ENCODE results near the gene MTMR4.
A peak's percentile ranks its signal among the peaks of the same experiment; 100 is the strongest.
"Not testable (repeated sequence)": the region's sequence is repeated elsewhere in the genome, so short reads cannot be mapped to it uniquely, and the experiment has no call there.

The MTMR4 gene

GRCh38 chr17:58491510-58492045 lies 22.9 kb downstream of the MTMR4 start:
- no peak for DNase-seq

GRCh38 chr17:58488428-58488890 lies 26.0 kb downstream of the MTMR4 start:
- DNase-seq = no peak

- DNase-seq = peak; percentile 80 to 83
Observed at GRCh38 chr17:58487589-58488427, 26.6 kb downstream of the MTMR4 start, which contains the start of gene HSF5. TSS of gene HSF5 (minus strand) at chr17:58488408. CDS start at chr17:58488274, 134 bp downstream.

GRCh38 chr17:58484600-58484999 lies 29.8 kb downstream of the MTMR4 start:
- DNase-seq = no peak

- DNase-seq = not testable (repeated sequence)
Observed at GRCh38 chr17:58481798-58482197, 32.6 kb downstream of the MTMR4 start.

GRCh38 chr17:58480090-58480489 lies 34.3 kb downstream of the MTMR4 start:
- DNase-seq = no peak

GRCh38 chr17:58476812-58477211 lies 37.6 kb downstream of the MTMR4 start:
- DNase-seq = no peak

- DNase-seq = no peak
Observed at GRCh38 chr17:58475985-58476384, 38.5 kb downstream of the MTMR4 start.

- no peak for DNase-seq
Observed at GRCh38 chr17:58470356-58470755, 44.1 kb downstream of the MTMR4 start.

- no peak for DNase-seq
Observed at GRCh38 chr17:58468944-58469343, 45.5 kb downstream of the MTMR4 start.

GRCh38 chr17:58455491-58455890 lies 58.9 kb downstream of the MTMR4 start:
- DNase-seq = no peak

GRCh38 chr17:58452738-58453137 lies 61.7 kb downstream of the MTMR4 start:
- no peak for DNase-seq

GRCh38 chr17:58447039-58447975 lies 67.1 kb downstream of the MTMR4 start:
- DNase-seq = peak; percentile 69 to 71

GRCh38 chr17:58446086-58446485 lies 68.4 kb downstream of the MTMR4 start:
- no peak for DNase-seq

Measured in CD4-positive, alpha-beta T cell treated with Interleukin-4 for 1 hour (primary cell).